ENCODE measurements around the gene CPNE5.
"Not testable (repeated sequence)": the region's sequence is repeated elsewhere in the genome, so short reads cannot be mapped to it uniquely, and the experiment has no call there.

CPNE5 gene

DNA sequence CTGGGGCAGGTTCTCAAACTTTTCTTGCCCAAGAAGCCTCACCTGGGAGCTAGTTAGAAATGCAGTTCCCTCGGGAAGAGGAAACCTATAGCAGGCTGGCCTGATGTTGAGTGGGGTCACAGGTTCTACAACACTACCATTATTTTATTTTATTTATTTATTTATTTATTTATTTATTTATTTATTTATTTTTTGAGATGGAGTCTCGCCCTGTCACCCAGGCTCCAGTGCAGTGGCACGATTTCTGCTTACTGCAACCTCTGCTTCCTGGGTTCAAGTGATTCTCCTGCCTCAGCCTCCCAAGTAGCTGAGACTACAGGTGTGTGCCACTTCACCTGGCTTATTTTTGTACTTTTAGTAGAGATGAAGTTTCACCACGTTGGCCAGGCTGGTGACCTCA lies 115.3 kb downstream of the CPNE5 start:
- DNase-seq (ENCODE audit: low spot score) = not testable (repeated sequence)

GRCh38 chr6:36722879-36723278 lies 116.4 kb downstream of the CPNE5 start:
- DNase-seq (ENCODE audit: low spot score) = no peak

GRCh38 chr6:36722365-36722764 lies 116.9 kb downstream of the CPNE5 start:
- DNase-seq (ENCODE audit: low spot score) = no peak

- no peak for DNase-seq (ENCODE audit: low spot score)
These were observed 117.7 kb downstream of the CPNE5 start for GRCh38 chr6:36721369-36722140.

- no peak for DNase-seq (ENCODE audit: low spot score)
These were observed 118.7 kb downstream of the CPNE5 start for GRCh38 chr6:36720251-36721141.

GRCh38 chr6:36719126-36719525 lies 120.1 kb downstream of the CPNE5 start:
- no peak for DNase-seq (ENCODE audit: low spot score)

GRCh38 chr6:36718560-36718959 lies 120.7 kb downstream of the CPNE5 start:
- DNase-seq (ENCODE audit: low spot score) = no peak

GRCh38 chr6:36717871-36718540 lies 121.2 kb downstream of the CPNE5 start:
- DNase-seq (ENCODE audit: low spot score) = no peak

- no peak for DNase-seq (ENCODE audit: low spot score)
These were observed 121.9 kb downstream of the CPNE5 start for GRCh38 chr6:36717231-36717825.

DNA sequence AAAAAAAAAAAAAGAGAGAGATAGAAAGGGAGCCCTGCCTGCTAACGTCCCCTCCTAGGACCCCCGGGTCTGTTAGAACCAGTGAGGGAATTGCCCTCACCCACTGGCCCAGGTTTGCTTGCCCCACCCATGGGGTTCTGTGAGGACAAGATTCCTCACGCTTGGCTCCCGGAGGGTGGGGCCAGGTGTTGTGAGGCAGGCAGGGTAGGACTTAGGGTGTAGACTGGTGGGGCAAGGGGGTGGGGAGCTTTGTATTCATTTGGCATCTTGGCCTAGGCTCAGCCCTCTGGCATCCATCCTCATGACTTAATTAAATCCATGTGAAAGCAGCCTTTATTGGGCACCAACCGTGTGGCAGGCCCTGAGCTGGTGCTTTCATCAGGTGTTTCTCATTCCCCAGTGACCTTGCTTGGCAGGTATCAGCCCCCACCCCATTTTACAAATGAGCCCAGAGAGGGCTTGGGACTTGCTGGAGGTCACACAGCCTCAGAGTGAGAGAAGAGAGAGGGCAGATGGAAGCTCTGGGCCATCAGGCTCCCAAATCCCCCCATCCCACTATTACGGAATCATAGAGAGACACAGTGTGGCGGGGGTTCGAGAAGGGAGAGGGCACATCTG lies 122.7 kb downstream of the CPNE5 start:
- no peak for DNase-seq (ENCODE audit: low spot score)

DNA sequence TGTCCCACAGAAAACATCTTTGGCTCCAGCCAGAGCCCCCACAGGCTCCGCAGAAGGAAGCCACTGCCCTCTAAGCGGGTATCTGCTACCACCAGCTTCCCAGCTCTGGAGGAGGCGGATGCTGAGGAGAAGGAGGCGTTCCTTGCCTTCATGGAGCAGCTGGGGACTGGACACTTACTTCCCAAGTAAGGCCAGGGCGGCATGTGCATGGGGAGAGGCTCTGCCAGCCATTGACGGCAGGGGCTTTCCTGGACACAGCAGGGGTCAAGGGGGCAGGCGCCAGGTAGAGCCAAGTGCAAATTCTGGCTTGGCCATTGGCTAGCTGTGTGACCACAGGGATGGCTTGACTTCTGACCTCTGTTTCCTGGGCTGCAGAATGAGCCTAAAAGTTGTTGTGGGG lies 123.8 kb downstream of the CPNE5 start:
- DNase-seq (ENCODE audit: low spot score) = no peak

DNA sequence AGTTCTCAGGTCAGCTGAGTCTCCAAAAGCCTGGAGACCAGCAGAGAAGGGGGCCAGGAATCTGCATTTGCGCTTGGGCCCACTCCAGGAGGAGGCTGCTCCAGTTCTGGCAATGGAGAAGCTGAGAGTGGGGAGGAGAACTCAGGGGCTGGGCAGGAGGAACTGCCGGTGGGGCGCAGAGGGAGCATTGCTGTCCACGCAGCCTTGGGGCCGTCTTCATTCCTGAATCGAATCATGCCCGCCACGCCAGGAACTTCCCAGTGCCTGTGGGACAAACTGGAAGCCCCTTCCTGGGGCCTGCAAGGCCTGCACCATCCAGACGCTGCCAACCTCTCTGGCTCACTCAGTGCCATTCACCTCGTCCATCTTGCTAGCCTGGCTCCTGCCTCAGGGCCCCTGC lies 124.7 kb downstream of the CPNE5 start:
- no peak for DNase-seq (ENCODE audit: low spot score)

GRCh38 chr6:36713846-36714245 lies 125.4 kb downstream of the CPNE5 start:
- DNase-seq (ENCODE audit: low spot score) = no peak

- no peak for DNase-seq (ENCODE audit: low spot score)
These were observed 126.4 kb downstream of the CPNE5 start for GRCh38 chr6:36712816-36713215.

DNA sequence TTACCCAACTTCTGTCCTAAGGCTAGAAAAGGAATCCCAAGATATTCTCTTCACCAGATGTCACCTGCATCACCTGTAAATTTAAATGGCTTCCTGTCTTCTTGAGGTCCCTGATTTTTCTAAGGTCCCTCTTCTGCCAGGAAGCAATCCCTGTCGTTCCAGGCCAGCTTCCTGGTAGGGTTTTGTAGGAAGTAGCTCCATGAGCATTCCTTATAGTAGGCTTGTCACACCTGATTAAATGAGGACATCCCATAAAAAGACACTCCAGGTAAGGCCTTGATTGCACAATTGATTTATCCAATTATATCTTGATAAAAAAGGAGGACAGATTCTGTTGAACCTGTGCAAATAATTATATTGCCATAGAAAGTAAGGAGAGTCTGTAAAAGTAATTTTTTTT lies 132.9 kb downstream of the CPNE5 start:
- DNase-seq (ENCODE audit: low spot score) = no peak

DNA sequence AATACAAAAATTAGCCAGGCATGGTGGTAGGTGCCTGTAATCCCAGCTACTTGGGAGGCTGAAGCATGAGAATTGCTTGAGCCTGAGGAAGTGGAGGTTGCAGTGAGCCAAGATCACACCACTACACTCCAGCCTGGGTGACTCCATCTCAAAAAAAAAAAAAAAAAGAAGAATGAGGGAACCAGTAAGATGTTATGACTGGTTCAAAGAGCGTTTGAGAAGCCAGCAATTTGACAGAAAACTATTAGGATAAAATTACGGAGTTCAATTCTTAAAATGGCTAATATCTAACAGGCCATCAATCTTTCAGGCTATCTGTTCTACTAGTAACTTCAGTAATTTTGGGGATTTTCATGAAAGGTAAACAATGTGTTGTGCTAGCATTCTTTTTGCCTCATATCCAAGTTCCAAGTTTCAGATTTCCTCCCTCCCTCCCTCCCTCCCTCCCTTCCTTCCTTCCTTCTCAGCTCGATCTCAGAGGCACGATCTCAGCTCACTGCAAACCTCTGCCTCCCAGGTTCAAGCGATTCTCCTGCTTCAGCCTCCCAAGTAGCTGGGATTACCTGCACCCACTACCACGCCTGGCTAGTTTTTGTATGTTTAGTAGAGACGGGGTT lies 134.2 kb downstream of the CPNE5 start:
- DNase-seq (ENCODE audit: low spot score) = not testable (repeated sequence)

- no peak for DNase-seq (ENCODE audit: low spot score)
These were observed 135.3 kb downstream of the CPNE5 start for GRCh38 chr6:36703982-36704381.

GRCh38 chr6:36703081-36703606 lies 136.1 kb downstream of the CPNE5 start:
- DNase-seq (ENCODE audit: low spot score) = no peak

- DNase-seq (ENCODE audit: low spot score) = no peak
These were observed 136.6 kb downstream of the CPNE5 start for GRCh38 chr6:36702656-36703055.

DNA sequence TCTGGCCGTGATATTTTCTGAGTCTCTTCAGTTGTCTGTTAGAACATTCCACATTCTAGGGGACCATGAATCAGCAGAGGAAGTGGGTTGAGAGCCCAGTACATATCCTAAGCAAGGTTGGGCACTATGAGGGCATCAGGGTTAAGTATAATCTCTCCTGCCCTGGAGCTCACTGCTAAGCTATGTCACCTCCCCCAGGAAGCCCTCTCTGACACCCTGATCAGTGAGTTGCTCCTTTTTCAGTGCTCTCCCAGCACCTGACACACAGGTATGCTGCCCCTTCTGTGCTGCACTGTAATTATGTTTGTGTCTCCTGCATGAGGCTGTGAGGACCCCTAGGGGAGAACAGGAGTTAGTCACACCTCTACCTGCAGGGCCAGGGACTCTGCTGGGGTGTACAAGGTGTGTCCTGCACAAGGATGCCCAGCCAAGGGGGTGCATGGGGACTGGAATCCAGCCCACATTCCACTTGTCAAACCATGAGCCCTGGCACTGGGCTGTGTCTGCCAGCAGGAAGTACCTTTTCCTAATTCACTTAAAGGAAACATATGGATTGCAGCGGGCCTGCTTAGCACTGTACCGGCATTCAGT lies 137.7 kb downstream of the CPNE5 start:
- DNase-seq (ENCODE audit: low spot score) = no peak

GRCh38 chr6:36700831-36701230 lies 138.4 kb downstream of the CPNE5 start:
- no peak for DNase-seq (ENCODE audit: low spot score)

Data from HuH-7.5 (cell line).